Lower leg skin (tissue), 3 donors: ENCODE measurements around the gene RTCB.

Experiments
- POLR2A ChIP-seq, 2 donors: fragments of 450-650 bp; IDR thresholded peaks; one replicate each; pipeline ENCODE4 v1.6.1; 2016 to 2017; ENCODE audit warnings: antibody characterized with exemption in 2 of 2, mild to moderate bottlenecking in 1 of 2, moderate library complexity in 1 of 2
- TF ChIP-seq, protein P1 (sequence below), 3 donors: fragments of 450-650 bp; IDR thresholded peaks; one replicate each; pipeline ENCODE4 v1.5.1; 2016; ENCODE audit warnings: antibody characterized with exemption in 3 of 3, mild to moderate bottlenecking in 3 of 3, moderate library complexity in 2 of 3

DNA sequence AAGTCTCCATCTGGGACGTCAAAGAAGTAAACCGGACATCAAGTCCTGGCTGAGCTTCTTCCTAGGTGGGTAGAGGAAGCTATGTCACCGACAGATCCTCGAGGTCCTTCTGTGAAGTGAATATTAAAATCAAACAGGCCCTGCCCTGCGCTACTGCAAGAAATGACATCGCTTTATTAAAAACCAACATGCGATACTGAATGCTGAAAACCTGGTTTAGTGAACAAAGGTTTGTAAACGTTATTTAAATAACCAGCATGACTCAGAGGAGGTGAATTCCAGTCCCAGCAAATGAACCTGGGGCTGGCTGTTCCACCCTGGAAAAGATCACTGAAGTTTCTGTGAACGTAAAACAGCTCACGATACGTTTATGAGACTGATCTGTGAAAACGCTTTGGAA lies 645 bp downstream of the RTCB start:
- TF ChIP-seq, protein P1, sequence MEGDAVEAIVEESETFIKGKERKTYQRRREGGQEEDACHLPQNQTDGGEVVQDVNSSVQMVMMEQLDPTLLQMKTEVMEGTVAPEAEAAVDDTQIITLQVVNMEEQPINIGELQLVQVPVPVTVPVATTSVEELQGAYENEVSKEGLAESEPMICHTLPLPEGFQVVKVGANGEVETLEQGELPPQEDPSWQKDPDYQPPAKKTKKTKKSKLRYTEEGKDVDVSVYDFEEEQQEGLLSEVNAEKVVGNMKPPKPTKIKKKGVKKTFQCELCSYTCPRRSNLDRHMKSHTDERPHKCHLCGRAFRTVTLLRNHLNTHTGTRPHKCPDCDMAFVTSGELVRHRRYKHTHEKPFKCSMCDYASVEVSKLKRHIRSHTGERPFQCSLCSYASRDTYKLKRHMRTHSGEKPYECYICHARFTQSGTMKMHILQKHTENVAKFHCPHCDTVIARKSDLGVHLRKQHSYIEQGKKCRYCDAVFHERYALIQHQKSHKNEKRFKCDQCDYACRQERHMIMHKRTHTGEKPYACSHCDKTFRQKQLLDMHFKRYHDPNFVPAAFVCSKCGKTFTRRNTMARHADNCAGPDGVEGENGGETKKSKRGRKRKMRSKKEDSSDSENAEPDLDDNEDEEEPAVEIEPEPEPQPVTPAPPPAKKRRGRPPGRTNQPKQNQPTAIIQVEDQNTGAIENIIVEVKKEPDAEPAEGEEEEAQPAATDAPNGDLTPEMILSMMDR (IDR thresholded peaks at IDR 0.05), result no peak
- TF ChIP-seq POLR2A (IDR thresholded peaks at IDR 0.05), result no peak
